Nucleus accumbens (tissue), 56 donors: Measurements from ENCODE around the gene DEPDC5.
"Not testable (repeated sequence)": the region's sequence is repeated elsewhere in the genome, so short reads cannot be mapped to it uniquely, and the experiment has no call there.

Experiments used
- DNase-seq, 56 donors: peaks; one replicate each; lab custom pipeline; 2025; lab: John Stamatoyannopoulos, UW

DEPDC5 gene

DNA sequence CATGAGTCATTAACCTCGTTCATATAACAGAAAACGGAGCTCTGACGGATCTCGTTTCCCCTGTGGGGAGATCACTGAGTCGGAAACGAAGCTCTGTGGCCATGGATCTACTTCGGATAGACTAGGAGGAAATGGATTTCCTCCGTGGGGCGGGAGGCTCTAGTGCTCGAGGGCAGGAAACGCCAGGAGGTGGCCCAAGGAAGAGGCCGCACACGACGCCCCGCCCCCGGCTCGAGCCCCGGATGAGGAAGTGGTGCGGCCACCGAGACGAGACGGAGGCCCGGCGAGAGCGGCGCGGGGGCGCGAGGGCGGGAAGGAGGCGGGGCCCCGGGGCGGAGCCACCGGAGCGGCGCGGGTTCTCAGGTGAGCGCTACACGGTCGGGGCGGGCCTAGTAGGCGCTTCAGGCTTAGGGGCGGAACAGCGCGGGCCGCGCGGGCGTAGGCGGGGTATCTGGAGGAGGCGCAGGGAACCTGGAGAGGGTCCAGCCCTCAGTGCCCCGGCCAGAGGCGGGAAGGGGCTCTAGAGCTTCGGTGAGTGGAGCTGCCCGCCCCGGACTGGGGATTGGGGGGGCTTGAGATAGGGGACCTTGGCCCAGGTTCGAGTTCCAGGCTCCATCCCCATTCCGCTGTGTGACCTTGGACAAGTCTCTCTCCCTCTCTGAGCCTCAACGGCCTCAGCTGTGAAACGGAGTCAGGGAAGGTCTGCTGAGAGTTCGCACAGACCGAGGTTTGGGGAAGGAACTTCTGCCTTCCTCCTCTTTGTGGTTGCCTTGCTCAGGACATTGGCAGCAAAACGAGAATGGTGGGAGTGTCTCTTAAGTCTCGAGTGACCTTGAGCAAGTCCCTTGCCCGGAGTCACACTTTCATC, at the start of gene DEPDC5:
TSS of gene DEPDC5 (plus strand) at position 386 of the 868 bp plus-strand sequence. CDS start 903 bp downstream, outside the sequence.
- DNase-seq: peak; percentile 62 to 98 (median 90)

DNA sequence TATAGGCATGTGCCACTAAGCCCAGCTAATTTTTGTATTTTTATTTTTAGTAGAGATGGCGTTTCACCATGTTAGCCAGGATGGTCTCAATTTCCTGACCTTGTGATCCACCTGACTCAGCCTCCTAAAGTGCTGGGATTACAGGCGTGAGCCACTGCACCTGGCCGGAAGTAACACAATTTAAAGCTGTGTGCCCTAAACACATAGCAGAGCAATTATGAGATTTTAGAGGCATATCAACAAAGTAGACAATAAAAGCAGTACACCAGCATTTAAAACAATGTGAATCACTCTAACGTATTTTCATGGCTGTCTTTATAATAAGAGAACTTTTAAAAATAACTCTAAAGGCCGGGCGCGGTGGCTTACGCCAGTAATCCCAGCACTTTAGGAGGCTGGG, 46.3 kb upstream of the DEPDC5 start:
- no peak for DNase-seq

DNA sequence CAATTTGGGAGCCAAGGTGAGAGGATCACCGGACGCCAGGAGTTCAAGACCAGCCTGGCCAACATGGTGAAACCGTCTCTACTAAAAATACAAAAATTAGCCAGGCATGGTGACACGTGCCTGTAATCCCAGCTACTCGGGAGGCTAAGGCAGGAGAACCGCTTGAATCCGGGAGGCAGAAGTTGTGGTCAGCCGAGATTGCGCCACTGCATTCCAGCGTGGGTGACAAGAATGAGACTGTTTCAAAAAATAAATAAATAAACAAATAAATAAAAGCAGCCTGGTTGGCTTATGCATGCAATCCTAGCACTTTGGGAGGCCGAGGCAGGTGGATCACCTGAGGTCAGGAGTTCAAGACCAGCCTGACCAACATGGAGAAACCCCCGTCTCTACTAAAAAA, 42.6 kb upstream of the DEPDC5 start:
- DNase-seq: not testable (repeated sequence)

DNA sequence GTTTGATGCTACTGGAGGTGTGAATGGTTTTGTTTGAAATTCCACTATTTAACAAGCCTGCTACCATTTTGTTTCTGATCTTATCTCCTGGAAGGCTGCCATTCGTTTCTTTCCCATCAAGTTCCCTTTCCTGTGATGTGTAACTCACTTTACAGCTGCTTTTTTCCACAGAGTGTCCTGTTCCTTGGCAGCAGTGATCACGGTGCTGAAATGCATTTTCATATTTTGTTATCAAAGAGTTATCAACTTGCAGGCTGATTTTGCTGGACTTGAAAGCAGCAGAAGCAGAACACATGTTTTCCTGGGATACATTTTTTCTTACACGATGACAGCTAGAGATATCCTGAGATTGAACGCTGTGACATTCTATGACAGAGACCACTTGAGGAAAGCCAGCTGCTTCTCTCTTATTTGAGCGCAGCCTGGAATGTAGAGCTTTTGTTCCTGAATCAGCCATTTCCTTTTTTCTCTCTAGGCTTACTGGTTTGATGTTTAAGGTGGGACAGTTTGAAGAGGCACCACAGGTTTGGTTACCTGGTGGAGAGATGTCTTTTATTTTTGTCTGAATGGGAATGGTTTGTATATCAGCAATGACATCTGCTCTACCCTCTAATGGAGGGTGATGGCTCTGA, 38.6 kb upstream of the DEPDC5 start:
- no peak for DNase-seq

DNA sequence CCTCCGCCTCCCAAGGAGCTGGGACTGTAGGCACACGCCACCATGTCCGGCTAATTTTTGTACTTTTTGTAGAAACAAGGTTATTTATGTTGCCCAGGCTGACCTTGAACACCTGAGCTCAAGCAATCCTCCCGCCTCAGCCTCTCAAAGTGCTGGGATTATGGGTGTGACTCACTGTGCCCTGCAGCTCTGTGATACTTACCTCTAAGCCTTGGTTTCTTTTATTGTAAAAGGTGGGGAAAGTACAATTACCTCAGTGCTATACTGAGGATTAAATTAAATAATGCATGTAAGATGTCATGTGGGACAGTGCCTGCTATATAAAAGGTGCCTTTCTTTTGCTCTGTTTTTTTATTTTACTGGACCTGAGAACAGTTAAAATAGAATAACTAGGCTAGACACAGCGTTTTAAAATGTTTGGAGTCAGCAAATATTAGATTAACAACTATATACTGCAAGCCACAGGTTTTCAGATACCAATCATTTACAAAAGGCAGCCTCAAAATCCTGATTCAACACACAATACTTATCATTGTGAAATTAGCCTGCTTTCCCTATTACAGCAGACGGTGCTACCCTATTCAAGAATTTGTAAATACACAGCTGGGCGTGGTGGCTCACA, 33.9 kb upstream of the DEPDC5 start:
- DNase-seq: no peak

DNA sequence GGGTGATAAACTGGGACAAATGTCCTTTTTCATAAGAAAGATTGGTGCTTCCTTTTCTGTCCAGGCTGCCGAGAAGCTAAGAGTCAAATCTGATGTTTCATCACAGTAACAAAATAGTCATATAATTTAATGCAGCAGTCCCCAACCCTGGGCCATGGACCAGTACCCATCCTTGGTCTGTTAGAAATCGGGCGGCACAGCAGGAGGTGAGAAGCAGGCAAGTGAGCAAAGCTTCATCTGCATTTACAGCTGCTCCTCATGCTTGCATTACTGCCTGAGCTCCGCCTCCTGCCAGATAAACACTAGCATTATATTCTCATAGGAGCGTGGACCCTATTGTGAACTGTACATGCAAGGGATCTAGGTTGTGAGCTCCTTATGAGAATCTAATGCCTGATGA, 30.1 kb upstream of the DEPDC5 start:
- DNase-seq: no peak

DNA sequence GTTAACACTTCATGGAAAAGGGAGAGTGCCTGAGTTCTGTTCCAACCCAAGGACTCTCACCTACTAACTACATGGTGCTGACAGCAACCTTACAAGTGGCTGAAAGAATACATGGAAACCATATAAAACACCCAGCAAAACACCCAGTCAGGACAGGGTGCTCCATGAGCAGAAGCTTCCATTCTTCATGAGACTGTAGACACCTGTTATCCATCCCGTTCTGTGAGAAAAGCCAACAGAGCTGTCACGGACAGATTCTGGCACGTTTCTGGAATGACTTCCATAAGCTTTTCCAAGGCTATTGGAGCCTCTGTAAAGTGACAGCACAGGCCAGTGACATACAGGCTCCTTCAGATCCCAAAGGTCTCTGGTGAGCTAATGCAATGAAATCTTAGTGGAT, 27.1 kb upstream of the DEPDC5 start:
- no peak for DNase-seq

DNA sequence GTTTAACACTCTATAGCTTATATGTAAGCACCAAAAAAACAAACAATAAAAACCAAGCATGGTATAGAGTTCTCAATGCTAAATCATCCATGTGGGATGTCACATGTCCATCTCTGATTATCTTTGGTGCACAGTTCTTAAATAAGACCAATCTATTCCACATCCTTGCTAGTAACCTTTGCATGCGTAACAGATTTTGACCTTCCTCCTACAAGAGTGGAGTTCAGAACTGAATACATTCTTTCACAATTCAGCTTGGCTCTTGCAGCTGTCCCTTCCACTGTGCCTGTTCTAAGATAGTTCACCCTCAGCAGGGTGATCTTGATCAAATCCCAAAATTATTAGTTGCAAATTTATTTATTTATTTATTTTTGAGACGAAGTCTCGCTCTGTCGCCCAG, 25.0 kb upstream of the DEPDC5 start:
- DNase-seq: no peak

DNA sequence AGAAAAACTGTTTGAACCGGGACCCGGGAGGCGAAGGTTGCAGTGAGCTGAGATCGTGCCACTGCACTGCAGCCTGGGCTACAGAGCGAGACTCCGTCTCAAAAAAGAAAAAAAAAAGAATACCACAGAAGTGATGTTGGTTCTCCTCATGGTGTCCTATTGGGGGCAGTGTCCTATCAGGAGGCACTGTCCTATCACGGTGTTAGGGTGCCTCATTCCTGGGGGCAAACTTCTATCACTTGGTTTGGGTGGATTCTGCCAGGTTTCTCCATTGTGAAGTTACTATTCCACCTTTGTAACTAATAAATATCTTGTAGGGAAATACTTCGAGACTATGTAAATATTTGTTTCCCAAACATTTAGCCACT, 23.5 kb upstream of the DEPDC5 start:
- no peak for DNase-seq

DNA sequence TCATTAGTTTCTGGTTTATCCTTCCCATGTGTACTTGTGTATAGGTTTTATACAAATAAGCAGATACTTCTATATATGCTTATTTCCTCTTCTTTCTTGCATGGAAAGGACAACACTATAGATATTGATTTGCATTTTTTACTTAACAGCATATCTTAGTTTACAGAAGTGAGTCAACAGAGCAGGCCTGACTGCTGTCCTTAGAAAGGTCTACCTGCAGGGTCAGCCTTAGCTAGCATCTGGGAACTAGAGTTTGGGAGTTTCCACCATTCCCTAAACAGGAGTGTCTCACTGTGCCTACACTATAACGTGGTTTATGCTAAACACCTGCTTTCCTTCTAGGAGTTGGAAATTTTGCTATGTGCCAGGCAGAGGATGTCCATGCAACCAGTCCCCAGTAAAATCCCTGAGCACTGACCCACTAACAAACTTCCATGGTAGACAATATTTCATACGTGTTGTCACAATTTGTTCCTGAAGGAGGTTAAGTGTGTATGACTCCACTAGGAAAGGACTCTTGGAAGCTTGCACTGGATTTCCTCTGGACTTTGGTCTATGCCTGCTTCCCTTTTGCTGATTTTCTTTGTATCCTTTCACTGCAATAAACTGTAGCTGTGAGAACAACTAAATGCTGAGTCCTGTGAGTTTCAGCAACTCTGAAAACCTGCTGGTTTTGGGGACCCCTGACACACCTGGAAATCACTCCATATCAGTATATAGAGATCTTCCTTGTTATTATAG, 21.6 kb upstream of the DEPDC5 start:
- no peak for DNase-seq

DNA sequence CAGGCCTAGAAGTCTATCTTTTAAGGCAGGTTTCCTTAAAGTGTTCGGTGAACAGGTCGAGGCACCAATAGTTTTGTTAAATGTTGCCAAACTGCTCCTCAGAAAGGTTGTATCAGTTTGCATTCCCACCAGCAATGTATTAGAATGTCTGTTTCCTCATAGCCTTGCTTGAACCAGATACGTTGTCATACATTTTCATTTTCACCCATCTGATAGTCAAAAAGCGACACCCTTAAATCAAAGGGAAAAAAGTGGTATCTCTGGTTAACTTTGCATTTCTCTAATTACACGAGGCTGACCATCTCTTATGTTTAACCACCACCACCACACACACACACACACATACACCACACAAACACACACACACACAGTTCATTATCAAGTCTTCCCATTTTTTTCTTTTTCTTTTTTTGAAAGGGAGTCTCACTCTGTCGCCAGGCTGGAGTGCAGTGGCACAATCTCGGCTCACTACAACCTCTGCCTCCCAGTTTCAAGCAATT, 20.2 kb upstream of the DEPDC5 start:
- DNase-seq: no peak

DNA sequence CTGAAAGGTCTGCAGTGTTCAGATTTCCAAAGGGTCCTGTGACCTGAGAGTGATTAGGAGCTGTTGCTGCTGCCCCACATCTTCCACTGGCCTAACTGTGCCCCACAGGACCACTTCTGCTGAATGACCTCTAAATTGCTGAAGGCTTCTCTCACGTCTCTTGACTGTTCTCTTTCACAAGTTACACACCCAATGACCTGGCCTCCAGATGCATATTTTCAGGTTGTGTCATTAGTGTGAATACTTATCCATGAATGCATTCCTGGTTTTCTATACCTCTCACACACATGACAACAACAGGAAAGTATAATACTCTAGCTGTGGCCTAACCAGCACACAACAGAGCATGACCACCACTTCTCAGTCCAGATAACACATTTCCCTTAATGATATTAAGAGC, 19.3 kb upstream of the DEPDC5 start:
- no peak for DNase-seq

DNA sequence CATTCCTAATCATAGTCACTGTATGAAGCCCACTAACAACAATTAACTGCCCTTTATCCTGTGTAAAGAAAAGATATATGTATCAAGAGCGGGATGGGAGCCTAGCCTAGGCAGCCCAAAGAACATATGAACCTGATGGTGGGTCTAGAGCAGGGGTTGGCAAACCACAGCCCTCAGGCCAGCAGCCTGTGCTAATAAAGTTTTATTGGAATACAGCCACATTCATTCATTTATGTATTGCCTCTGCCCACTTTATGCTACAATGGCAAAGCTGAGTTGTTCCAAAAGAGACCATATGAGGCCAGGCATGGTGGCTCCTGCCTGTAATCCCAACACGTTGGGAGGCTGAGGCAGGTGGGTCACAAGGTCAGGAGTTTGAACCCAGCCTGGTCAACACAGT, 17.4 kb upstream of the DEPDC5 start:
- no peak for DNase-seq

DNA sequence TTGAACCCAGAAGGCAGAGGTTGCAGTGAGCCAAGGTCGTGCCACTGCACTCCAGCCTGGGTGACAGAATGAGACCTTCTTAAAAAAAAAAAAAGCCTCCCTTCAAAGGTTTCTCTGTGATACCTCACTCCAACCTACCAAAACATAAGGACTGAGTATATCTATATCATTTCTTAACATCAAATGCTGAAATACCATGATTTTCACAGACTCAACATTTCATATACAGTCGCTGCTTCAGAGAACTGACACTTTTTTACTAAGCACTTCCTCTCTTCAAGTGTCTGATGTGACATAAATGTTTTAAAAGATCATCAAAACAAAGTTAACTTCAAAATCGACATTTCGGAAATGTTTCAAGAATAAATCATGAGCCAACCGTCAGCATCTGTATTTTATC, 15.9 kb upstream of the DEPDC5 start:
- DNase-seq: no peak

DNA sequence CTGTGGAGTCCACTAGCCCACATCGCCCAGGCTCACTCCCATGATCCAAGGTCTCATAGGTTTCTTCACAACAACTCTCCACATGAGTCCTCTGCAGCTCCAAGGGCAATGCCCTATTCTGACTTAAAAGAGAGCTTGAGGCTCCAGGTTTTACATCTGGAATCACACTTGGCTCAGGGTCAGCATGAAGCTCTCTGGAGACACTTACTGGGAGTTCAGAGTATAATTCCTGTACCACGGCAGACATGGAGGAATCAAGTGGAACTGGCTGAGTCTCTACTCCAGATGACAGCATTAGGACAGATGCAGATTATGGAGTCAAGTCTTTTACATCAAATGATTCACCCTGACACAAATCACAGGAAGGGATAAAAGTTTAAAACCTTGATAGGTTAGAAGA, 15.3 kb upstream of the DEPDC5 start:
- no peak for DNase-seq

DNA sequence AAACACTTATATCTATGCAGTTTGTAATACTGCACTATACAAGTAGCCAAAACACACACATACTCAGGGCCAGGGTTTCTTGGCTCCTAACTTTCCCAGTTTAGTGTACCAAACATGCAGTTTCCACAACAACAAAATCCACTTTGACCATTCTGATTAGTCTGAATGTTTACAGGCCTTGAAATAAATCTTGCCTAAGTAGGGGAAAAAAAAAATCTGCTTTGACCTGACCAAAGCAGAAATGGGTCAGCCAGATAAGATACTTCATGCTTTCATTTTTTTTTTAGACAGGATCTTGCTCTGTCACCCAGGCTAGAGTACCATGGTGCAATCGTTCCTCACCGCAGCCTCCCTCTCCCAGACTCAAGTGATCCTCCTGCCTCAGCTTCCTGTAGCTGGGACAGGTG, 14.0 kb upstream of the DEPDC5 start:
- DNase-seq: no peak

DNA sequence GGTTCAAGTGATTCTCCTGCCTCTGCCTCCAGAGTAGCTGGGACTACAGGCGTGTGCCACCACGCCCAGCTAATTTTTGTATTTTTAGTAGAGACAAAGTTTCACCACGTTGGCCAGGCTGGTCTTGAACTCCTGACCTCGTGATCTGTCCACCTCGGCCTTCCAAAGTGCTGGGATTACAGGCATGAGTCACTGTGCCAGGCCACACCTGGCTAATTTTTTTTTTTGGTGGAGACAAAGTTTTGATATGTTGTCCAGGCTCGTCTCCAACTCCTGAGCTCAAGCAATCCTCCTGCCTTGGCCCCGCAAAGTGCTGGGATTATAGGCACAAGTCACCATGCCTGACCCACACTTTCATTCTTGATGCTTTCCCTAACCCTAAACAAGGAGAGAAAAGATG, 13.5 kb upstream of the DEPDC5 start:
- DNase-seq: not testable (repeated sequence)

DNA sequence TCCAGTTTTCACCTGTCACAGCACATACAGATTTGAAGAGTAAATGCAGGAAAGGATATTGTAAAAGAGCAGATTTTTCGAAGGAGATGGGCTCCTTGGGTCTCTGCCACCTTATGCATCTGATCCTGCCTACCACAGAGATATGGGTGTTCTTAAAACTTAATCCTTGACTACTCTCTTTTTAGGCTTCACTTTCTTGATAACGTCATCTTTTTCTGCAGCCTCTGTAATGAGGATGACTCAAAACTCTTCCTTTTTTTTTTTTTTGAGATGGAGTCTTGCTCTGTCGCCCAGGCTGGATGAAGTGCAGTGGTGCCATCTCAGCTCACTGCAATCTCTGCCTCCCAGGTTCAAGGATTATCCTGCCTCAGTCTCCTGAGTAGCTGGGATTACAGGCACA, 11.7 kb upstream of the DEPDC5 start:
- DNase-seq: no peak

DNA sequence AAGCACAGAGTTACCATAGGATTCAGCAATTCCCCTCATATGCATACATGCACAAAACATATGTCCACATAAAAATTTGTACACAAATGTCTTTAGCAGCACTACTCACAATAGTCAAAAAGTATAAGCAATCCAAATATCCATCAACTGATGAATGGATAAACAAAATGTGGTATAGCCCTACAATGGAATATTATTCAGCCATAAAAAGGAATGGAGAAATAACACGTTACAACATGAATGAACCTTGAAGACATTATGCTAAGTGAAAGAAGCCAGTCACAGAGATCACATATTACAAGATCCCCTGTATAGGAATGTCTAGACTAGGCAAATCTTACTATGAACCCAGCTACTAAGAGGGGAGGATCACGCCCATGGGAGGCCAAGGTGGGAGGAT, 11.1 kb upstream of the DEPDC5 start:
- DNase-seq: no peak

DNA sequence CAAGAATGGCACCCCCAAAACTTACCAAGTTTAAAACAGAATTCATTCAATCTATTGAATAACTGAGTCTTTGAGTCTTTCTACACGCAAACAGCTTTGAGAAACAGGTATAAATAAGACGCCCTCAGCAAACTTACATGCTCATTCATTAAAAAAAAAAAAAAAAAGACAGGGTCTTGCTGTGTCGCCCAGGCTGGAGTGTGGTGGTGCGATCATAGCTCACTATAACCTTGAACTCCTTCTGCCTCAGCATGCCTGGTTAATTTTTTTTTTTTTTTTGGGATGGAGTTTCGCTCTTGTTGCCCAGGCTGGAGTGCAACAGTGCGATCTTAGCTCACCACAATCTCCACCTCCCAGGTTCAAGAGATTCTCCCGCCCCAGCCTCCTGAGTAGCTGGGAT, 9.9 kb upstream of the DEPDC5 start:
- DNase-seq: no peak

DNA sequence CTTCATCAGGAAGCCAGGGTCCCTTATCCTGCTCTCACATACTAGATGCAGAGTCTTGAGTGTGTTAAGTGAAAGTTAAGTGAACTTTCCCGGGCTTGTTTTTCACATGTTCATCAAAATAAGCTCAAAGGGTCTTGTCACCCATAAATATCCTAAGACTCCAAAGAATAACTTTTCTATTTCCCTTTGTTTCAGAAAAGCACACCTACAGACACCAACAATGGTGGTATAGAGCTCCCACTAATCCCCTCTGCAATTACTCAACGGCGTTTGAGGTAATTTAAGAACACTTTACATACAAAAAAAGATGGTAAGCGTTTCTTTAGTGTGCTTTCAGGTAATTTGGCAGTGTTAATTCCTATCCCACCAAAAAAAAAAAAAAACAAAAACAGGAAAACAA, 6.4 kb upstream of the DEPDC5 start:
- DNase-seq: no peak
